D341Med (cell line): Measurements from ENCODE around the gene CTBS.
"Not testable (repeated sequence)": the region's sequence is repeated elsewhere in the genome, so short reads cannot be mapped to it uniquely, and the experiment has no call there.

ENCODE experiments used
- DNase-seq: peaks from one replicate; pipeline ENCODE4 v3.0.0; 2012; ENCODE audit warnings: low spot score

The CTBS gene

GRCh38 chr1:84573967-84574842 is at the start of gene CTBS:
CTBS (minus strand) TSS chr1:84574440; CDS start chr1:84574415, 25 bp downstream.
- DNase-seq = peak; percentile 97

GRCh38 chr1:84621553-84621952 is 47.3 kb upstream of the CTBS start:
- no peak for DNase-seq

- DNase-seq = peak; percentile 94
These were observed 46.6 kb upstream of the CTBS start for GRCh38 chr1:84620720-84621313.

- no peak for DNase-seq
These were observed 45.3 kb upstream of the CTBS start for GRCh38 chr1:84619383-84620102.

- no peak for DNase-seq
These were observed 43.1 kb upstream of the CTBS start for GRCh38 chr1:84617349-84617748.

- DNase-seq = no peak
These were observed 41.5 kb upstream of the CTBS start for GRCh38 chr1:84615790-84616189.

GRCh38 chr1:84613887-84614286 is 39.6 kb upstream of the CTBS start:
- DNase-seq = no peak

GRCh38 chr1:84613026-84613425 is 38.8 kb upstream of the CTBS start:
- DNase-seq = no peak

- DNase-seq = no peak
These were observed 37.6 kb upstream of the CTBS start for GRCh38 chr1:84611796-84612195.

GRCh38 chr1:84611091-84611490 is 36.9 kb upstream of the CTBS start:
- no peak for DNase-seq

GRCh38 chr1:84606977-84607376 is 32.7 kb upstream of the CTBS start:
- no peak for DNase-seq

- DNase-seq = no peak
These were observed 30.9 kb upstream of the CTBS start for GRCh38 chr1:84605157-84605556.

- DNase-seq = no peak
These were observed 29.9 kb upstream of the CTBS start for GRCh38 chr1:84603941-84604830.

GRCh38 chr1:84603223-84603622 is 29.0 kb upstream of the CTBS start:
- DNase-seq = no peak

GRCh38 chr1:84600796-84601195 is 26.6 kb upstream of the CTBS start:
- DNase-seq = no peak

GRCh38 chr1:84598846-84599741 is 24.9 kb upstream of the CTBS start:
- no peak for DNase-seq

GRCh38 chr1:84598418-84598817 is 24.2 kb upstream of the CTBS start:
- no peak for DNase-seq

GRCh38 chr1:84597011-84597410 is 22.8 kb upstream of the CTBS start:
- no peak for DNase-seq

- not testable (repeated sequence) for DNase-seq
These were observed 20.7 kb upstream of the CTBS start for GRCh38 chr1:84594959-84595358.

GRCh38 chr1:84587099-84587498 is 12.9 kb upstream of the CTBS start:
- no peak for DNase-seq

GRCh38 chr1:84585803-84586202 is 11.6 kb upstream of the CTBS start:
- DNase-seq = no peak
